ENCODE results near the gene ZNF821.
"Not testable (repeated sequence)": the region's sequence is repeated elsewhere in the genome, so short reads cannot be mapped to it uniquely, and the experiment has no call there.

Gene ZNF821

GRCh38 chr16:71902656-71903365 lies 18.8 kb upstream of the ZNF821 start:
- no peak for DNase-seq (ENCODE audit: low spot score)

GRCh38 chr16:71899171-71899570 lies 15.2 kb upstream of the ZNF821 start:
- no peak for DNase-seq (ENCODE audit: low spot score)

GRCh38 chr16:71896764-71897368 lies 12.9 kb upstream of the ZNF821 start:
- no peak for DNase-seq (ENCODE audit: low spot score)

GRCh38 chr16:71895679-71896365 lies 11.8 kb upstream of the ZNF821 start:
- no peak for DNase-seq (ENCODE audit: low spot score)

- DNase-seq (ENCODE audit: low spot score), result peak; percentile 97
Observed at GRCh38 chr16:71894921-71895678, 11.1 kb upstream of the ZNF821 start, which contains the start of gene IST1. TSS of gene IST1 (plus strand) at chr16:71895531. CDS start at chr16:71915641, 20,110 bp downstream.

GRCh38 chr16:71894229-71894920 lies 10.4 kb upstream of the ZNF821 start:
- peak; percentile 50 for DNase-seq (ENCODE audit: low spot score)

GRCh38 chr16:71893888-71894228 lies 9.9 kb upstream of the ZNF821 start:
- DNase-seq (ENCODE audit: low spot score), result no peak

GRCh38 chr16:71889147-71889546 lies 5.2 kb upstream of the ZNF821 start:
- no peak for DNase-seq (ENCODE audit: low spot score)

GRCh38 chr16:71885261-71885650 lies 1.3 kb upstream of the ZNF821 start:
- DNase-seq (ENCODE audit: low spot score), result no peak

GRCh38 chr16:71883168-71883848 lies 674 bp downstream of the ZNF821 start:
- DNase-seq (ENCODE audit: low spot score), result peak; percentile 24

- peak; percentile 71 for DNase-seq (ENCODE audit: low spot score)
Observed at GRCh38 chr16:71882505-71883167, 1.3 kb downstream of the ZNF821 start.

GRCh38 chr16:71880176-71880575 lies 3.8 kb downstream of the ZNF821 start:
- peak; percentile 27 for DNase-seq (ENCODE audit: low spot score)

GRCh38 chr16:71878911-71879310 lies 5.1 kb downstream of the ZNF821 start:
- DNase-seq (ENCODE audit: low spot score), result no peak

- no peak for DNase-seq (ENCODE audit: low spot score)
Observed at GRCh38 chr16:71873199-71873598, 10.8 kb downstream of the ZNF821 start.

GRCh38 chr16:71870818-71871217 lies 13.2 kb downstream of the ZNF821 start:
- DNase-seq (ENCODE audit: low spot score), result no peak

- no peak for DNase-seq (ENCODE audit: low spot score)
Observed at GRCh38 chr16:71869089-71869488, 14.9 kb downstream of the ZNF821 start.

- DNase-seq (ENCODE audit: low spot score), result no peak
Observed at GRCh38 chr16:71867939-71868338, 16.0 kb downstream of the ZNF821 start.

- DNase-seq (ENCODE audit: low spot score), result not testable (repeated sequence)
Observed at GRCh38 chr16:71867175-71867574, 16.8 kb downstream of the ZNF821 start.

- no peak for DNase-seq (ENCODE audit: low spot score)
Observed at GRCh38 chr16:71865173-71865863, 18.7 kb downstream of the ZNF821 start.

- DNase-seq (ENCODE audit: low spot score), result no peak
Observed at GRCh38 chr16:71863995-71864394, 20.0 kb downstream of the ZNF821 start.
